Ramos (cell line): ENCODE data around the gene OR2F1.
"Not testable (repeated sequence)": the region's sequence is repeated elsewhere in the genome, so short reads cannot be mapped to it uniquely, and the experiment has no call there.

Experiments
- in situ Hi-C: fragments of 300-500 bp; cut with MboI; formaldehyde crosslinking; loops from one replicate; pipeline ENCODE4 v1.14.3; 2022; ENCODE audit warnings: low sequenced_read_pairs; ENCODE audit not compliant: unreplicated experiment

OR2F1 gene

DNA sequence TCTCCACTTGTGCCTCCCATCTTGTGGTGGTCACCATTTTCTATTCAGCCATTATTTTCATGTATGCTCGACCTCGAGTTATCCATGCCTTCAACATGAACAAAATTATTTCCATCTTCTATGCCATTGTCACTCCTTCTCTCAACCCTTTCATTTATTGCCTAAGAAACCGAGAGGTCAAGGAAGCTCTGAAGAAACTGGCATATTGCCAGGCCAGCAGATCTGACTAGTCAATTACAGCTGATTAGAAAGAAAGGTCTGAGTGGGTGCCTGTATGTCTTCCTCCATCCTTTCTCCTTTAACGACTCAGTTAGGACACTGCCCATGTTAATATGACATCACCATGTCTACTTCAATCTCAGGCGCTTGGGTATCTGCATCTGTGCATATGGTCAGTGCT, 50.1 kb downstream of the OR2F1 start:
- in situ Hi-C loops = no loop called here

DNA sequence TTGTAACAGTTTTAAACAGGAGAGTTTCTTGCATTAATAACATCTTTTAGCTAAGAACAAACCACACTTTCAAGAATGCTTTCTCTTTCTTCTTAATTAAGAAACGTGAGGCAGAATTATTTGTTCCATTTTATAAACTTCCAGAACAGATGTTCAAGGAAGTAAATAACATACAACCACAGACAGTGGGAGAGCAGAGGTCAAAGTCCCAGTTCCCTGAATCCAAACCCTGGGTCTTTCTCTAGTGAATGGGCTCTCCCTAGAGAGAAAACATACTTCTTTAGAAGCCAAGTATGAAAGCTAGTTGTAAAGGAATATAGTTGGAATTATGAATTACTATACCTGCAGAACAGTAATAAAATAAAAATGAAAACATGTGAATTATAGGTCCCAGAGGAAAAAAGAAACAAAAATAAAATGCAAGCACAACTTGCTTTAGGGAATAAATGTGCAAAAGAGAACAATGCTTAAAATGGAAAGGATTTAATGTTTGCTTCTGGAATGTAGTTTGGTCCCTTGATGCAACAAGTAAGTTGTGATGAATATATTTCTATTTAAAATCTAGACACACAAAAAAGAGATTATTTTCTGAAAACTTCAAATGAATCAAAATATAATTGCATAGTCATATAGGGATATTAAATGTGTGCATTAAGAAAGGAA, 51.5 kb downstream of the OR2F1 start:
- in situ Hi-C loops = no loop called here

DNA sequence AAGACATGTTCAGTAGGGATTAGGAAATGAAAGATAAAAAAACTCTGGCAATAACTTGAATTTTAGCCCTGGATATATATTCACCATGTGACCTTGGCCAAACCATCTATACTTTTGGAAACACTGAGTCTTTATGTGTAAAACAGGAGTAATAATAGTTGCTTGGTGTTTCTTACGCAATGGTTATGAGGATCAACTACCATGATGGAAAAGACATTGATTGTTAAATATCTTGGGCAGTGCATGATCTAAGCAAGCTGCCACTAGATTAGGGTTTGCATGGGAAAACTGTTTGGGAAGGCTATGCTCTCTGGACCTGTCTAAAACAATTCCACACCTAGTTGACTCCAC, 52.0 kb downstream of the OR2F1 start:
- in situ Hi-C loops = no loop called here

DNA sequence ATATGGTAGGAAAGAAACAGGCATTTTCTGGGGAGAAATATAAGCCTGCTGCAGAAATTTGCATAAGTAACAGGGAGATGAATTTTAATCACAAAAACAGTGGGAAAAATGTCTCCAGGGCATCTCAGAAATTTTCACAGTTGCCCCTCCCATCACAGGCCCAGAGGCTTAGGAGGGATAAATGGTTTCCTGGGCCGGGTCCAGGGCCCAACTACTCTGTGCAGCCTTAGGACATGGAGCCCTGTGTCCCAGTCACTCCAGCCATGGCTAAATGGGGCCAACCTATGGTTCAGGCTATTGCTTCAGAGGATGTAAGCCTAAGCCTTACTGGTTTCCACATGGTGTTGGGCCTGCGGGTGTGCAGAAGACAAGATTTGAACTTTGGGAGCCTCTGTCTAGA, 54.7 kb downstream of the OR2F1 start:
- in situ Hi-C loops = no loop called here

DNA sequence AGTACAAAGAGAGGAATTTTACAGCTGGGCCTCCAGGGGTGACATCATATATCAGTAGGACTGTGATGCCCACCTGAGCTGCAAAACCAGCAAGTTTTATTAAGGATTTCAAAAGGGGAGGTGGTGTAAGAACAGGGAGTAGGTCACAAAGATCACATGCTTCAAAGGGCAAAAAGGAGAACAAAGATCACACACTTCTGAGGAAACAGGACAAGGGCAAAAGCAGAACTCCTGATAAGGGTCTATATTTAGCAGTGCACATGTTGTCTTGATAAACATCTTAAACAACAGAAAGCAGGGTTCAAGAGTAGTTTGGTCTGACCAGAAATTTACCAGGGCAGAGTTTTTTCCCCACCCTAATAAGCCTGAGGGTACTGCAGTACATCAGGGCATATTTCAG, 55.4 kb downstream of the OR2F1 start:
- in situ Hi-C loops = not testable (repeated sequence)

DNA sequence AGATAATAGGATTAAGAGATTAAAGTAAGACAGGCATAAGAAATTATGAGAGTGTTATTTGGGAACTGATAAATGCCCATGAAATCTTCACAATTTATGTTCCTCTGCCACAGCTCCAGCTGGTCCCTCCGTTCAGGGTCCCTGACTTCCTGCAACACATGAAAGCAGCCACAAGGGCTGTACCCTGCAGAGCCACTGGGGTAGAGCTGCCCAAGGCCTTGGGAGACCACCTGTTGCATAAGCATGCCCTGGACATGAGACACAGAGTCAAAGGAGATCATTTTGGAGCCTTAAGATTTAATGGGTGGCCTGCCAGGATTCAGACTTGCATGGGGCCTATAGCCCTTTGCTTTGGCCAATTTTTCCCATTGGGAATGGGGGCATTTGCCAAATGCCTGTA, 56.2 kb downstream of the OR2F1 start:
- in situ Hi-C loops = not testable (repeated sequence)

DNA sequence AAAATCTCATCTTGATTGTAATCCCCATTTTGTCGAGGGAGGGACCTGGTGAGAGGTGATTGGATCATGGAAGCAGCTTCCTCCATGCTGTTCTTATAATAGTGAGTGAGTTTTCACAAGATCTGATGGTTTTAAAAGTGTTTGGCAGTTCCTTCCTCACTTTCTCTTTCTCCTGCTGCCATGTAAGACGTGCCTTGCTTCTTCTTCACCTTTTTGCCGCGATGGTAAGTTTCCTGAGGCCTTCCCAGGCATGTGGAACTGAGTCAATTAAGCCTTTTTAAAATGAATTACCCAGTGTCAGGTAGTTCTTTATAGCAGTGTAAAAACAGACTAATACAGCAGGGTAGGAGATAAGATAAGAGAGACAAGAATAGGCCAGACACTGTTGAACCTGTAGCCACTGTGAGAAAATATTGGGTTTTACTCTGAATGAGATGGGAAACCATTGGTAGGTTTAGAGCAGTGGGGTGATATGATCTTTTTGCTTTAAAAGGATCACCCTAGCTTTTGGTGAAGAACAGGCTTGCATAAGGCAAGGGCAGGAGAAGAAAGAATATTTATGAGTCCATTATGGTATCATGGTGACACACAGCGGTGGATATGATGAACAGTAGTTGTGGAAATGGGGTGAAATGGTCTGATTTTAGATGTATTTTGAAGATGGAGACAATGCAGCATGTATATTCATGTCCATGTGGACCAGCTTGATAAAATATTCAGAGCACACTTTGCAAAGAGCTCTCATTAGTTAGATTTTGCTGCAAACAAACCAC, 57.0 kb downstream of the OR2F1 start:
- in situ Hi-C loops = no loop called here
